ENCODE measurements around the gene THSD7B.

DNA sequence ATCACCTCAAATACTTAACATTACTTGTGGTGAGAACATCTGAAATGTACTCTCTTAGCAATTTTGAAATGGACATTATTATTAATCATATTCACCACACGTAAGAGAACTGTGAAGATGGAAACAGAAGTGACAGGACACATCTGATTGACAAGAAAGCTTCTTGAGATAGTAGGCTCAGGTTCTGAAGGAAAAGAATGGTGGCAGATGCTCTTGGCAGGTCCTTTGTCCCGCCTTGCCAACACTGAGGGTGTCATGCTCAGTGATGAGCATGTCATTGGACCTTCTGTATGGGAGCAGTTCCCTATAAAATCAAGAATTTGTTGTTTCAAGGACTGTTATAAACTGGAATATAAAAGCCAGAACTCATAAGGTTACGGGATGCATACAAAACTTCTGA is 428.1 kb downstream of the THSD7B start:
- no peak for TF ChIP-seq POLR2AphosphoS5 (IDR thresholded peaks at IDR 0.05; ENCODE audit: low read depth)
- TF ChIP-seq, protein P1, sequence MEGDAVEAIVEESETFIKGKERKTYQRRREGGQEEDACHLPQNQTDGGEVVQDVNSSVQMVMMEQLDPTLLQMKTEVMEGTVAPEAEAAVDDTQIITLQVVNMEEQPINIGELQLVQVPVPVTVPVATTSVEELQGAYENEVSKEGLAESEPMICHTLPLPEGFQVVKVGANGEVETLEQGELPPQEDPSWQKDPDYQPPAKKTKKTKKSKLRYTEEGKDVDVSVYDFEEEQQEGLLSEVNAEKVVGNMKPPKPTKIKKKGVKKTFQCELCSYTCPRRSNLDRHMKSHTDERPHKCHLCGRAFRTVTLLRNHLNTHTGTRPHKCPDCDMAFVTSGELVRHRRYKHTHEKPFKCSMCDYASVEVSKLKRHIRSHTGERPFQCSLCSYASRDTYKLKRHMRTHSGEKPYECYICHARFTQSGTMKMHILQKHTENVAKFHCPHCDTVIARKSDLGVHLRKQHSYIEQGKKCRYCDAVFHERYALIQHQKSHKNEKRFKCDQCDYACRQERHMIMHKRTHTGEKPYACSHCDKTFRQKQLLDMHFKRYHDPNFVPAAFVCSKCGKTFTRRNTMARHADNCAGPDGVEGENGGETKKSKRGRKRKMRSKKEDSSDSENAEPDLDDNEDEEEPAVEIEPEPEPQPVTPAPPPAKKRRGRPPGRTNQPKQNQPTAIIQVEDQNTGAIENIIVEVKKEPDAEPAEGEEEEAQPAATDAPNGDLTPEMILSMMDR (conservative IDR thresholded peaks at IDR 0.05; ENCODE audit: low read depth in 2 of 2) = no peak
- TF ChIP-seq, protein P2, sequence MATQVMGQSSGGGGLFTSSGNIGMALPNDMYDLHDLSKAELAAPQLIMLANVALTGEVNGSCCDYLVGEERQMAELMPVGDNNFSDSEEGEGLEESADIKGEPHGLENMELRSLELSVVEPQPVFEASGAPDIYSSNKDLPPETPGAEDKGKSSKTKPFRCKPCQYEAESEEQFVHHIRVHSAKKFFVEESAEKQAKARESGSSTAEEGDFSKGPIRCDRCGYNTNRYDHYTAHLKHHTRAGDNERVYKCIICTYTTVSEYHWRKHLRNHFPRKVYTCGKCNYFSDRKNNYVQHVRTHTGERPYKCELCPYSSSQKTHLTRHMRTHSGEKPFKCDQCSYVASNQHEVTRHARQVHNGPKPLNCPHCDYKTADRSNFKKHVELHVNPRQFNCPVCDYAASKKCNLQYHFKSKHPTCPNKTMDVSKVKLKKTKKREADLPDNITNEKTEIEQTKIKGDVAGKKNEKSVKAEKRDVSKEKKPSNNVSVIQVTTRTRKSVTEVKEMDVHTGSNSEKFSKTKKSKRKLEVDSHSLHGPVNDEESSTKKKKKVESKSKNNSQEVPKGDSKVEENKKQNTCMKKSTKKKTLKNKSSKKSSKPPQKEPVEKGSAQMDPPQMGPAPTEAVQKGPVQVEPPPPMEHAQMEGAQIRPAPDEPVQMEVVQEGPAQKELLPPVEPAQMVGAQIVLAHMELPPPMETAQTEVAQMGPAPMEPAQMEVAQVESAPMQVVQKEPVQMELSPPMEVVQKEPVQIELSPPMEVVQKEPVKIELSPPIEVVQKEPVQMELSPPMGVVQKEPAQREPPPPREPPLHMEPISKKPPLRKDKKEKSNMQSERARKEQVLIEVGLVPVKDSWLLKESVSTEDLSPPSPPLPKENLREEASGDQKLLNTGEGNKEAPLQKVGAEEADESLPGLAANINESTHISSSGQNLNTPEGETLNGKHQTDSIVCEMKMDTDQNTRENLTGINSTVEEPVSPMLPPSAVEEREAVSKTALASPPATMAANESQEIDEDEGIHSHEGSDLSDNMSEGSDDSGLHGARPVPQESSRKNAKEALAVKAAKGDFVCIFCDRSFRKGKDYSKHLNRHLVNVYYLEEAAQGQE (IDR thresholded peaks at IDR 0.05; ENCODE audit: unreplicated experiment) = no peak
